Thyroid gland (tissue), 4 donors: ENCODE data around the gene COL25A1.

Experiments
- CTCF ChIP-seq, 6 experiments: fragments of 200-600 bp in 3 of 6; fragments of 450-650 bp in 3 of 6; sonication (generic) in 3 of 6; IDR thresholded peaks; one replicate each; pipeline ENCODE4 v1.5.1; 2016 to 2019; ENCODE audit warnings: antibody characterized with exemption in 6 of 6, mild to moderate bottlenecking in 2 of 6, inconsistent platforms in 1 of 6, moderate library complexity in 1 of 6
- POLR2A ChIP-seq, 2 donors: fragments of 450-650 bp; IDR thresholded peaks; one replicate each; pipeline ENCODE4 v1.6.1; 2017; ENCODE audit warnings: antibody characterized with exemption in 2 of 2, mild to moderate bottlenecking in 2 of 2, moderate library complexity in 1 of 2

GRCh38 chr4:109229028-109229427 lies 73.4 kb downstream of the COL25A1 start:
- TF ChIP-seq CTCF (IDR thresholded peaks at IDR 0.05) = no peak
- TF ChIP-seq POLR2A (IDR thresholded peaks at IDR 0.05) = no peak
